ENCODE results near the gene TEKTIP1.

The TEKTIP1 gene

DNA sequence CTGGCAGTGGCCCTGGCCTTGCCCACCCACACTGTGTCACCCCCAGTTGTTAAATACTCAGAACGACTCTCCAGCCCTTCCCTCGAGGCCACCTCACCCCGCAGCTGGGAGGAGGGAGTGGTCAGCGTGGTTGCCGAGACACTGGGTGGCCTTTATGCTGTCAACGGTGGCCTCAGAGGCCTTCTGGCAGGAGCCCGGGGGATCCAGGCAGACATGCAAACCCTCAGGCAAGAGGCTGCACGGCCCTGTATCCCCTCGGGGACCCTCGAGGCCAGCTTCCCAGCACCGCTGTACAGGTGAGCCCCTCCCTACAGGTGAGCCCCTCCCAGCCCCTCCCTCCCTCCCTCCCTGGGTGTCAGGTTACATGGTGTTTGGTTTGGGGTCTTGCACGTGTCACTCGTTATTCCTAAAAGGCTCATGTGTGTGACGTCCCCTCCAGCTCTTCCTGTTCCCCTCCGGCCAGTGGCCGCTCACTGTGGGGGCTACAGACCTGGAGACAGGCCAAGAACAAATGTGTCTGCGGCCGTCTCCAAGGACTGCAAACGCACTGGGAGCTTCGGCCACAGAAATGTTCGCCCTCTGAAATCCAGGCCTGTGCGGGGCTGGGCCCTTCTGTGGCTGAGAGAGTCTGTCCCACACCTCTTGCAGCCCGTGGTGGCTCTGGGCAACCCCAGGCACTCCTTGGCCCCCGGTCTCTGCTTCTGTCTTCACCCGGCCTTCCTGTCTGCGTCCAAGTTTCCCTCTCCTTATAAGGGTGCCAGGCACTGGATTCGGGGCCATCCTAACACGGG, at the start of gene TEKTIP1:
TEKTIP1 (plus strand) TSS at position 210 of the 791 bp plus-strand sequence; CDS start at position 214, 4 bp downstream.
- DNase-seq (ENCODE audit: low spot score) = no peak

DNA sequence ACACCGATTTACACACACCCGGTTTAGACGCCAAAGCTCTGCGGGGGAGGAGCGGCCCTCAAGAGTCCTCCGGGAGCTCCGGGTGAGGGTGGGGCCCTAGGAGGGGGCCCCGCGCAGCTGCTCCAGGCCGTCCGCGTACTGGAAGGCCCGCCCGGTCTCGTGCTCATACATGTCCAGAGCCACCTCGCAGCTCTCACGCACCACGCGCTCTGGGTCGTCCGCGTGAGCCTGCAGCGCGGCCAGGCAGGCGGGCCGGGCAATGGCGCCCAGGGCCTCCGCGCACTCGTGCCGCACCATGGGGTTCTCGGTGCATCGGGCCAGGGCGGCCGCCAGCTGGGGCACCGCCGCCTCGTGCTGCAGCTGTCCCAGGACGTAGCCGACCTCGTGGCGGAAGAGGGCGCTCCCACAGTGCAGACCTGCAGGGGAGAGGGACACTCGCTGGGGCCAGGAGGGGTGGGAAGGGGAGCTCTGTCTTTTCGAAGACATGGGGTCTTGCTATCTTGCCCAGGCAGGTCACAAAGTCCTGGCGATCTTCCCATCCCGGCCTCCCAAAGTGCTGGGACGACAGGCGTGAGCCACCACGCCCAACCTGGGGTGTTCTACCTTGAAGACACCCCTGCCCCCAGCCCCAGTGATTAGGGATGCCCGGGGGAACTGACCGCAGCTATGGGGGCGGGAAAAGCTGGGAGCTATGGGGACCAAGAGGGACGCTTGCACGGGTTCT, 47.4 kb upstream of the TEKTIP1 start:
- no peak for DNase-seq (ENCODE audit: low spot score)

DNA sequence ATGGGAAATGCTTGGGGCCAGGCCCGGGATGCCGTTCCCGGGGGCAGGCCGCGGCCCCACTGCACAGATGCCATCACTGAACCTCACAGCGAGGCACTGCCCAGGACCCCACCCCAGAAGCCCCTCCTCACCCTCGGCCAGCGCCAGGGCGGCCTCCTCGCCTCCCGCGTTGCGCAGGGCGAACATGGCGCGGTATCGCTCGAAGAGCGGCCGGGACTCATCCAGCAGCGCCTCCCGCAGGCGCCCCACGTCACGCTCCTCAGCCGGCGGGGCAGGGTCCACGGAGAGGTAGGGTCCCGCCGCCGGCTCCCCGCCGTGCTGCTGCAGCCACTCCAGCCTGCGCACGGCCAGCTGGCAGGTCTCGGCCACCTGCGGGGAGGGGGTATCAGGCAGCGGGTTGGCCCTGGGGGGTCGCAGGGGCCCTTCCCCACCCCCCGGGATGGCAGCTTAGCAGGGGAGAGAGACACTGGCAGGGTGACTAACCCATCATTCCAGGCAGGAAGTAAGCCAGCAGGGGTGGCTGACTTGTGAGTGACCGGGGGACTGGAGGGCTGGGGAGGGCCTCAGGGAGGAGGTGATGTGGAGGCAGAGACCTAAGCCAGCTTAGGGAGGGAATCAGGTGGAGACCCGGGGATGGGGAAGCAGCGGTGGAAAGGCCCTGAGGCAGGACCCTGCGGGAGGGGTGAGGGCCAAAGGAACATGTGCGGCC, 46.7 kb upstream of the TEKTIP1 start:
- DNase-seq (ENCODE audit: low spot score) = no peak

DNA sequence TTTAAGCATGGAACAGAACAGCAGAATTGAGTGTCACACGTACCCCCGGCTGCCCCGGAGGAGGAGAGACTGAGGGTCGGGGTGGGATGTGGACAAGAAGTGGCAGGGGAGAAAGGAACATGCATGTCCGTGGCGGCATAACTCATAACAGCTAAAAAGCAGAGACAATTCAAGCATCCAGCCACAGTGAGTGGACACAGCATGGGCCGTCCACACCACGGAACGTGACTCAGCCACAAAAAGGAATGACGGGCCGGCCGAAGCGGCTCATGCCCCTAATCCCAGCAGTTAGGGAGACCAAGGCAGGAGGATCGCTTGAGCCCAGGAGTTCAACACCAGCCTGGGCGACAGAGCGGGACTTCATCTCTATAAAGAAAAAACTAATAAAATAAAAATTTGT, 46.1 kb upstream of the TEKTIP1 start:
- DNase-seq (ENCODE audit: low spot score) = no peak

DNA sequence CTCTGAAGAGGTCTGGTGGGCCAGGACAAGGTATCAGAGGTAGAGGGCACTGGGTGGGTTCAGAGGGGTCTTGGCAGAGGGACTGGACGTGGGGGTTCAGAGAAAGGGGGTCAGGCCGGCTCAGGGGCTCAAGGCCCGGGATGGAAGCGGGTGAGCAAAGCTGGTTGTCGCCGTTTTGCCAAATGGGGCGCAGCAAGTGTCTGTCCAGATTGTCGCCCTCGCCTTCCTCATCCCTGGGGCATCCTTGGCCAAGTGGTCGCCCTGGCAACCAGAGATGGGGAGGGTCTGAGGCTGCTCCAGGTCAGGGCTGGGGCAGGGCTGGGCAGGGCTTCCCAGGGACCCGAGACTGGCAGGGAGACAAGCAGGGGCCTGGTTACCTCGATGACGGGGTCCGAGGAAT, 45.3 kb upstream of the TEKTIP1 start:
- no peak for DNase-seq (ENCODE audit: low spot score)

DNA sequence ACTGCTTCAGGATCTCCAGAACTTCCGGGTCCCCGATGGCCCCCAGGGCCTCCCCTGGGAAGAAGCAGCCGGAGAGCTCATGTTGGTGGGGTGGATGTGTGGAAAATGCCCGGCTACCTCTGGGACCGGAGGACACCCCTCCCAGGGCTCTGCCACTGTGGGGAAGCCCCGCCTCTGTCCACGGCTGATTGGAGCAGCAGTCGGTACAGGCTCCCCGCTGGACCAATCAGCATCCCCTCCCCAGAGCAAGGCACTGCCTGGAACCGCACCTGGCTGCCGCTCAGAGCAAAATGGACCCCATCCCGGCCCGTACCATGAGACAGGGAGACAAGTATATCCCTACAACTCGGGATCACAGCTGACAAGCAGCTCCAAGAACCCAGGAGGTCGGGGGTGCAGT, 44.9 kb upstream of the TEKTIP1 start:
- no peak for DNase-seq (ENCODE audit: low spot score)

DNA sequence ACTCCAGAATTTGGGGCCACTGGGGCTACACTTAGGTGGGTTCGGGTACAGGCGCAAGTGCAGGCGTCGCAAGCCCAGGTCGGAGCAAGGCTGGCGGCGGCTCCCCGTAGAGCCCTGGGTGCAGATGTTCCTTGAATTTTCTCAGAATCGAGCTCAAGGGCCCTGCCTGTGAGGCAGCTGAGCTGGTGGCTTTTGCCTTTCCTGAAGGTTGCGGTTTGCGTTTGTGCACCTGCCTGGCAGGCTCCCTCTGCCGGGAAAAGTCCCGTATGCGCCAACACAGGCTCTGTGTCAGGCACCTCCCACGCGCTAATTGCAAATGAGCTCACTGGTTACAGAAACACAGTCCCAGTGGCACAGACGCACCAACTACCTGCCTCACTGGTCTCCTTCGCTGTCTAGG, 44.4 kb upstream of the TEKTIP1 start:
- DNase-seq (ENCODE audit: low spot score) = peak; percentile 71

DNA sequence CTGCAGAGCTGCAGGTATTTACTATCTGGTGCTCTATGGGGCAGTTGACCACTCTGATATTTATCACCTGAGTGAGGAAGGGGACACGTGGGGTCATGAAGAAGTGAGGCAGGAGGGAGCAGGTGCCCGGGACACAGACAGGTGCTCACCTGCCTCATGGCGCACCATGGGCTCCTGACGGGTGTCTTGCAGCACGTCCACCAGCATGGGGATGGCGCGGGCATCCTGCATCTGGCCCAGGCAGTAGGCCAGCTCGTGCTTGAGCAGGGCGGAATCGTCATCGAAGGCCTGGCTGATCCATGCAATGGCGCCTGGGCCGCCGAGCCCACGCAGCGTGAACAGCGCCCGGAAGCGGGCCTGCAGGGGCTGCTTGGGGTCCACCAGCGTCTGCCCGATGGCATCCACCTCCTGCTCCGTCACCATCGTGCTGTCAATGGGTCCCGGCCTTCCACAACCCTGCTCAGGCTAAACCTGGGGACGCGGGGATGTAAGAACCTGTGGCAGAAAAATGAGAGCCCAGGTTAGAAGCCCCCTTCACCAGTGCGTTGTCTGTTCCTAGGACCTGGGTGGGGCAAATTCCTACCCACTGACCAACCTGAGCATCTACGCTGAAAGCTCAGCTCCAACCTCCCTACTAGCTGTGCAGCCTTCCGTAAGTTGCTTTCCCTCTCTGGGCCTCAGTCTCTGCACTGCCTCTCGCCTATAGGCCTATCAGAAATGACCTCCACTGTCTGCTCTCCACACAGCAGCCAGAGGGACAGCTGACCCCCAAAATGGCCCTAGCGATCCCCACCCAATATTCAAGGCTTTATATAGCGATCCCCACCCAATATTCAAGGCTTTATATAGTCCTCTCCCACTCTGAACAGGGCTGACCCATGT, 42.3 kb upstream of the TEKTIP1 start:
- no peak for DNase-seq (ENCODE audit: low spot score)

DNA sequence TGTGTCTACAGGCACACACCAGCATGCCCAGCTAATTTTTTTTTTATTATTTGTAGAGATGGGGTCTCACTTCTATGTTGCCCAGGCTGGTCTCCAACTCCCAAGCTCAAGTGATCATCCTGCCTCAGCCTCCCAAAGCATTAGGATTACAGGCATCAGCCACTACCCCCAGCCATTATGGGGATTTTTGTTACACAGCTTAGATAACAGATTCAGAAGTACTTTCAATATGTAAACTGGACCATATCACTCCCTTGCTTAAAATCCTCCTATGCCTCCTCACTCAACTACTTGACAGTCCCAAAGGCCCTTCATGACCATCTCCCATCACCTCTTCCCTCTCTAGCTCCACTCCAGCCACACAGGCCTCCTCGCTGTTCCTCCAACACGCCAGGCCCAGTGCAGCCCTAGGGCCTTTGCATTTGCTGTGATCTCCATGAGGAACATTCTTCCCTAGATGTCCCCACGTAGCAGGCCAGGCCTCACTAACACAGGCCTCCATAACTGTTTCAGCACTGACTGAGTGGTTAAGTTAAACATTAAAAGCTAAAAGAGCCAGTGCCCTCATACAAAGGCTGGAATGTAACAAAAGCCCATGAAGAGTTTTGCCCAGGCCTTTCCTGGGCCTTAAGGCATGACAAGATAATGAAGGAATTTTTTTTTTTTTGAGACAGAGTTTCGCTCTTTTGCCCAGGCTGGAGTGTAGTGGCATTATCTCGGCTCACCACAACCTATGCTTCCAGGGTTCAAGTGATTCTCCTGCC, 41.0 kb upstream of the TEKTIP1 start:
- DNase-seq (ENCODE audit: low spot score) = no peak

DNA sequence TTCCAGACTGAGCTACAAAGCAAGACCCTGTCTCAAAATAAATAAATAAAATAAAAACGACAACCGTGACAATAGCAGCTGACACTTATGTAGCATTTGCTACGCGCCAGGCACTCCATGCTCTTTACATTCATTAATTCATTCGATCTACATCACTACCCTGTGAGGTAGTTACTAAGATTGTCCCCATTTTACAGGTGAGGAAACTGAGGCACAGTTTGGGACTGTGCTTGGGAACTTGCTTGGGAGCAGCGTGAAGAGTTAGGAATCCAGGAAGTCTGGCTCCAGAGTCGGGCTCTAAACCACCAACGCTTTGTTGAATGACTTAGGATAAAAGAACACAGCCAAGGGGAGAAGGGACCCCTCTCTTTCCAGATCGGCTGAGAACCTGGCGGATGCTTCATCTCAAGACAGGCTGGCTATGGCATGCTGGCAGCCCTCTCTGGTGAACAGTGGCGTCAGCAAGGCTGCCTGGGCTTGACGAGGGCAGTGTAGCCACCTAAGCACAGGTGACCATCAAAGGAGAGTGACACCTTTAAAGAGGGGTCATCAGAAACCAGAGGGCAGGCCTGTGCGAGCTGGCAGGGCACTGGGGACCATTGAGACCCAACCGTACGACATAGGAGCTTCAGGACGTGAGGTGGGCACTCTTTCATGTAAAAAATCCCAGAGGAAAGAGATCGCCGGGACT, 39.1 kb upstream of the TEKTIP1 start:
- no peak for DNase-seq (ENCODE audit: low spot score)

DNA sequence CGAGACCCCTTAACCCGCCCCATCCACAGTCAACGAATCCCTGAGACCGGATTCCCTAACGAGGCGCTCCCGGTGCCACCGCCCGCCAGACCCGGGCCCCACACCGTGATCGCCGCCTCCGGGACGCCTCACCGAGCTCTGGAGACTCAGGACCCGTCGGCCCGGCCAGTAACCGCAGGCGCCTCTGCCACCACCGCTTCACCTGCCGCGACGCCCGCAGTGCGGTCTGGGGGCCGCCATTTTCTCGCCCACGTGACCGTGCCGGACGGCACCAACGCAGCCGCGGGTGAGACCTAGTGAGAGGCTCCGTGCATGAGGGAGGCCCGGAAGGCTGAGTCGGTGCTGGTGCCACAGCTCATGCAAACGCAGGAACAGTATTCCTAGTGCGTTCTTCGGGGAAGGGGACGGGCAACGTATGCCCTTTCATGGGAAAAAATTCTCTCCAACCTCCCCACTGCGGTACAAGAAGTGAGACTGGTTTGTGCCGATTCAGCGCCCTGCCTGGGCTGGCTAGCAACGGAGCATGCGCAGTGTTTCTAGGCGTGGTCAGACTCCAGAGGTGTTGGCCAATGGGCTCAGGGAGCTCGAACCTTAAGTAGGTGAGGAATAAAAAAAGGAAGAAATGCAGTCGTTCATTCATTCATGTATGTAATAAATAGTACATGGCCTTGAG, 38.4 kb upstream of the TEKTIP1 start, which contains the start of gene DOHH:
DOHH (minus strand) TSS at position 246 of the 673 bp plus-strand sequence. CDS start 3,860 bp downstream, outside the sequence.
- peak; percentile 98 for DNase-seq (ENCODE audit: low spot score)

DNA sequence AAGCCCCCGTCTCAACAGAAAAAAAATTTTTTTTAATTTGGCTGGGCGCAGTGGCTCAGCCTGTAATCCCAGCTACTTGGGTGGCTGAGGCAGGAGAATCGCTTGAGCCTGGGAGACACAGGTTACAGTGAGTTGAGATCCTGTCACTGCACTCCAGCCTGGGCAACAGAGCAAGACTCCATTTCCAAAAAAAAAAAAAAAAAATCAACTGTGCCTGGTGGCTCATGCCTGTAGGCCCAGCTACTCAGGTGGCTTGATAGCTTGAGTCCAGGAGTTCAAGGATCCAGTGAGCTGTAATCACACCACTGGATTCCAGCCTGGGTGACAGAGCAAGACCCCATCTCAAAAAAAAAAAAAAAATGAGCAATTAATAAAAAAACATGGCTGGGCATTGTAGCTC, 37.2 kb upstream of the TEKTIP1 start:
- DNase-seq (ENCODE audit: low spot score) = no peak

DNA sequence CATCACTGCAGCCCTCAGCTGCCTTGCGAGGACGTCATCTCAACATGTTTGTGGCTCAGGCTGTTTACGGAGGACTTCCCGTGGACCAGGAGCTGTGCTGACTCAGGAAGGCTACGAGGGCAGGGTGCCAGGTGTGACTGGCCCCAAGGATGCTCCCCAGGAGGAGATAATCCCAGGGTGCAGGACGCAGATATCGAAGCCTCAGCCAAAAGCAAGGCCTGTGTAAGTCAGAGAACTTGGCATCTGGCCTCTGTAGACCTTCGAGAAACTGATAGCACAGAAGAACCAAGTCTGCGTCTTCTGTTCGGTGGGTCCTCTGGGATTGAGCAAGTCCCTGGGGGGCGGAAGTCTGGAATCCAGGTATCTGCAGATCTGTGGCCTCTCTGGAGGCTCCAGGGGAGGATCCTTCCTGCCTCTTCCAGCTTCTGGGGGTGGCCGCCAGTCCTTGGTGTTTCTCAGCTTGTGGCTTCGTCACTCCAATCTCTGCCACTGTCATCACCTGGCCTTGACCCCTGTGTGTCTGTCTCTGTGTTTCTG, 35.9 kb upstream of the TEKTIP1 start:
- no peak for DNase-seq (ENCODE audit: low spot score)

DNA sequence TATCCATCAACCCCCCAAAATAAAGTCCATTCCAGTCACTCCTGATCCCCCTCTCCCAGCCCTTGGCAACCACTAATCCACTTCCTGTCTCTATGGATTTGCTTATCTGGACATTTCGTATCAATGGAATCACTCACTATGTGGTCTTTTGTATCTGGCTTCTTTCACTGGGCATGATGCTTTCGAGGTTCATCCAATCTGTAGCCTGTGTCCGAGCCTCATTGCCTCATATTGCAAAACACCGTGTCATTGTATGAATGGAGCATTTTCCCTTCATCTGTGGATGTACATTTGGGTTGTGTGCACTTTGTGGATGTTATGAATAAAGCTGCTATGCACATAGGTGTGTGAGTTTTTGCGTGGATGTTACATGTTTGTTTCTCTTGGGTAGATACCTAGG, 34.2 kb upstream of the TEKTIP1 start:
- DNase-seq (ENCODE audit: low spot score) = no peak

DNA sequence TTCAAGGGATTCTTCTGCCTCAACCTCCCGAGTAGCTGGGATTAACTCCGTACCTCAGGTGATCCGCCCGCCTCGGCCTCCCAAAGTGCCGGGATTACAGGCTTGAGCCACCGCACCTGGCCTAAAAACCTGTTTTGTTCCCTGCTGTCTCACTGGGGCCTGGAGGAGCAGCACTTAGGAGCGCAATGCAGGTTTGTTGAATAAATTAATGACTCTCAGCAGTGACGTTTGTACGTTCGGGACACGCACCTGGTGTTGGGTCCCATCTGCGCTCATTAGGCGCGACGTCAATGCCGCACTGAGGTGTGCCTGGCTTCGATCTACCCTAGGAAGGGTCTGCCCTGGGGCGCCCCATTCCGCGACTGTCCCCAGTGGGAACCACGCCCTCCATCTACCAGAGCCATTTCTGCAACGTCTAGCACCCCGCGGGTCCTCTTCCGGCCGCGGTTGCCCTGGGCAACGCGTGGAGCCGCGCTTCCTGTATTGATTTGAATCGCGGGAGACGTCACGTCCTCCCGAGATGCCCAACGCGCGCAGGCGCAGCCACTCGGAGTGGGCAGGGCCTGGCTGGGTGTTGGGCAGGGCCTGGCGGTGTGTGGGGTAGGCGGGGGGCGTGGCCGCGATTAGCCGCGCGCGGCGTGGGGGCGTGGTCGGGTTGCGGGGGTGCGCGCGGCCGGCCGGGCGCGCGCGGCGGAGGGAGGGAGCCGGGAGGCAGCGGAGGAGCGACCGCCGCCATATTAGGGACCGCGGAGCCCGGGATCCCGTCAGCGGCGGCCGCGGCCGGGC, 33.2 kb upstream of the TEKTIP1 start, which contains the start of gene FZR1:
FZR1 (plus strand) TSS at position 714 of the 786 bp plus-strand sequence. CDS start 16,679 bp downstream, outside the sequence.
- peak; percentile 100 for DNase-seq (ENCODE audit: low spot score)

DNA sequence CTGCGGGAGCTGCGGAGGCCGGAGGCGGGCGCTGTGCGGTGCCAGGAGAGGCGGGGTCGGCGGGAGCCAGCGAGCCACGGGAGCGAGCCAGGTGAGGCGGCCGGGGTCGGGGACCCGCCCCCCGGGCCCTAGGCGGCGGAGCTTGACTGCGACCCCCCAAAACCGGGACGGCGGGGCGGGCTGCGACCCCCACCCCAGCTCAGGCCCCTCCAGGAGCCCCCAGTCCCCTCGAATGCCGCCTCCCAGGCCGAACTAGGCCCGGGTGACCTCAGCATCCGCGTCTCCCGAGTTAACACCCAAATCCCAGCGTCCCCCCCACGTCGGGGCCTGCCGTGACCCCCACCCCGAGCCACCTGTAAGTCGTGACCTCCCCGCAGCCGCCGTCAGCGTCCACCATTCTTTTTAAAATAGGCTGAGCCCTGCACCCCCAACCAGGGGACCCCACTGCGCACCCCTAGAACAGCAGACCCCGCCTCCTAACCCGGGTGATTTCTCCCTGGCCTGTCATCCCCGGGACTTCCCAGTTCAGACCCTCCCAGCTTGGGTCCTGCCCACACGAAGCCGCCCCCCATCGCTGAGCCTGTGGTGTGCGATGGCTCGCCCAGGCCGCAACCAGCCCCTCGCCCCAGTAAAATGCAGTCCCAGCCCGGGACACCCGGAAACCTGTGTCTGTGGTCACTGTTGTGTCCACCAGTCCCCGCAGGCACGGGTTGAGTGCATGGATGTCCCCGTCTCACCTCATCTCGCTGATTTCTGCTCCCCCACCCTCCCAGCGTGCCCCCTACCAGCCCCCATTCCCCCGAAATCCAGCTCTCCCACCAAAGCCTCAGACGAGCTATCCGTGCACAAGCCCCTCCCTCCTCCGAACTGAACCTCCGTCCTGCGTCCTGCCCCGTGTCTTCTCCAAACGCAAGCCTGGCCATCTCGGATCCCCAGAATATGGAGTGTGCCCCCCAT, 32.3 kb upstream of the TEKTIP1 start:
- peak; percentile 27 for DNase-seq (ENCODE audit: low spot score)

Data from CD4-positive, alpha-beta T cell treated with Interleukin-2 at 100 ng/mL for 4 hours (primary cell).